K562 (cell line): ENCODE data around the gene NF2.

Experiments used
- ATF3 ChIP-seq, 2 experiments: fragments of 450-650 bp in 1 of 2; sonication (generic) in 1 of 2; formaldehyde crosslinking in 1 of 2; IDR thresholded peaks in 1 of 2; conservative IDR thresholded peaks in 1 of 2; 2 replicates each; pipeline versions ENCODE4 v1.6.1 to v1.8.1; 2016 to 2023; ENCODE audit warnings: mild to moderate bottlenecking in 2 of 2, moderate library complexity in 2 of 2, inconsistent platforms in 1 of 2, missing genetic modification reagents in 1 of 2
- CHD4 ChIP-seq: fragments of 200-600 bp; sonication (generic); IDR thresholded peaks from 3 replicates; pipeline ENCODE4 v1.6.1; 2012; ENCODE audit warnings: low read depth, mild to moderate bottlenecking, mixed read lengths, low read length, inconsistent platforms; ENCODE audit not compliant: insufficient read depth, insufficient replicate concordance, poor library complexity, severe bottlenecking
- NFXL1 ChIP-seq: fragments of 450-650 bp; formaldehyde crosslinking; IDR thresholded peaks from 2 replicates; pipeline ENCODE4 v1.4.0; 2021; ENCODE audit warnings: mild to moderate bottlenecking
- PTTG1 ChIP-seq: fragments of 450-650 bp; IDR thresholded peaks from 2 replicates; pipeline ENCODE4 v1.6.1; 2016; ENCODE audit warnings: low read depth, mild to moderate bottlenecking, missing genetic modification characterization, missing compliant biosample characterization
- TAF1 ChIP-seq: IDR thresholded peaks from 2 replicates; pipeline ENCODE4 v1.6.1; 2011; ENCODE audit warnings: mild to moderate bottlenecking, low read length, moderate library complexity; ENCODE audit not compliant: insufficient read depth, control insufficient read depth, severe bottlenecking; ENCODE audit errors: extremely low read depth

DNA sequence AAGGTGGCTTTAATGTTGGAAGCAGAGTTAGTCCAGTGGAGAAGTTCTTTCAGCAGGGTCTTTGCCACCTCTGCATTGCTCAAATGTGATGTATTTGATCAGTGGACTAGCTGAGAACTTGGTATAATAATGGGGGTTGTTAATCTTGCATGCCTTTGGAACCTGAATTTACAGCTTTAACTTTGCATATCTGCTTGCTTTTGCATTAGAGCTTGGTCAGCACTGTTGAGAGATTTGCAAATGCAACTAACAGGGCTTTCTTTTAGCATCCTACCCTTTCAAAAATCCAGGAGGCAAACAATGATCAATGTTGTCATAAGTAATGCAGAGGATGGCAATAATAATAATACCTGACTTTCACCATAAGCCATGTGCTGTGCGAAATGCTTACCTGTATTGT, 48.2 kb downstream of the NF2 start:
- no peak for TF ChIP-seq TAF1
- no peak for TF ChIP-seq NFXL1 (CRISPR knock-in tag)
- no peak for TF ChIP-seq PTTG1 (tag)
- no peak for TF ChIP-seq CHD4
- TF ChIP-seq ATF3 (IDR thresholded peaks at IDR 0.05), result no peak
- TF ChIP-seq ATF3 (CRISPR knock-in tag; conservative IDR thresholded peaks at IDR 0.05), result no peak
